ENCODE measurements around the gene CENPW.

Gene CENPW

DNA sequence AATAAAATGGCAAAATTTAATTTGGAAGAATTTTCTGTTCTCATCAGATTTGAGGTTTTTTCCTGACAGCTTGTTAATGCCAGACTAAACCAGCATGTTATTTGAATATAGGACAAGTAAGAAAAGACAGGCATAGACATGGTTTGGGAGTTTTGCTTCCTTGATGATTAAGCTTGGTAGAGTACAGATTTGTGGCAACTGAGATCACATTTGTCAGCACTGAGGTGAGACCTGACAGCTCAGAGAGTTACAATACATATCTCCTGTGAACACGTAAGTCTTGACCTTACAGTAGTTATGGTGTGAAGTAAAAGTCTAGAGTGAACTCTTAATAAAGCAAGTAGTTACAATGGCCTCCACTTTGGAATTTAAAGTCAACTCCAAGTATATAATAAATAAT lies 34.5 kb downstream of the CENPW start:
- DNase-seq: no peak

DNA sequence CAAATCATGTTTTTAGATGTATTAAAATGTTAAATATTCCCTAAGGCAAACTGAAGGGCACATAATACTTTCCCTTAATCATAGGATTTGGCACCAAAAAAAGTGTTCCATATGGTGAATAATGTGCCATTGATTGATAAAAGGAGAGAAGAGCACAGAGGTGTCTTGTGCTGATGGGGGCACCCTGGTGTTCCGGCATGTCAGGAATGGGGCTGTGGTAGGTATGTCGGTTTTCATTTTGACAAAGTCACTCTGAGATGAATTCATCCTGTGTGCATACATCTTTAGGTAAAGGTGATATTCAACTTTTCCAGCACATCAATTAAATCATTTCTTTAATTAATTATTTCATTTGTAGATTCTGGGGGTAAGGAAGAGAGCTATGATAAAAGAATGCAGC lies 36.8 kb downstream of the CENPW start:
- no peak for DNase-seq

DNA sequence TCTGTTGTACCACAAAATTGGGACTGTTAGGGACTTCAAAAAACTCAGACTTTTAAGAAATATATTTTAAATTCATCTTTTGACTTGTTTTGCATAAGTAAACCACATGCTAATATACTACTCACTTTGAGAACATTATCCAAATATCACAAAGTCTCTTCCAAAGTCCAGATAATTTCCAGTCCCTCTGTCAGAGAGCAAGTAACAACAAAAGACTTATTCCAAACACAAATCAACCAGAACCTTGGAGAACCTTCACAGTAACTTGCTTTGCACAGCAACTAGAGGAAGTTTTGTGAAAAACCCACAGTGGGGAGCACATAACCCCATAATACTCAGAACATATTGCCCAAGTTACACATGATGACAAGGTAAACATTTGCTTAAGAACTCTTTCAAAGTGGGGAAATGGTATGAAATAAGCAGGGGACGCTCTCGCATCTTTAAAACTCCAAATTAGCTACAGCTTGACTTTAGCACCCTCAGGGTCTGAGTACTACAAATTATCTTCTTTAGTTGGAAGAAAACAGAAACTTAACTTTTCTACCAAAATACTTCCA lies 37.8 kb downstream of the CENPW start:
- no peak for DNase-seq

DNA sequence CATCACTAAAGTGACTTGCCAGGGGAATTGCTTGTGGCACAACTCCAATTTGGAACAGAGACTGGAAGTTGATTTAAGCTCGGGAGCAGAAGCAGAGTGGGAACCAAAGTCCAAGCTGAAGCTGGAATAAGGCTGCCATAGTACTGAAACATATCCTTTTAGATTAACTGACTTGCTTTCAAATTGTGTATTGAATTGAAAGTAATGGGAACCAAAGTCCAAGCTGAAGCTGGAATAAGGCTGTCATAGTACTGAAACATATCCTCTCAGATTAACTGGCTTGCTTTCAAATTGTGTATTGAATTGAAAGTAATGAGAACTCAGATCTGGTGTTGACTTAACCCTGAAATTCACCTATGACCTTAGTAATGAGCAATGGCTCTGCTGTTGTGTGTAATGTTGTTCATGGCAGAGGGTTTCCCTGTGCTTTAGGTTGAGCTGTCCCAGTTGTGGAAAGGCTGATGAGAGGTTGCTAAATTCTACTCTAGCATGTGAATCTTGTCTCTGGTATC lies 40.2 kb downstream of the CENPW start:
- no peak for DNase-seq

DNA sequence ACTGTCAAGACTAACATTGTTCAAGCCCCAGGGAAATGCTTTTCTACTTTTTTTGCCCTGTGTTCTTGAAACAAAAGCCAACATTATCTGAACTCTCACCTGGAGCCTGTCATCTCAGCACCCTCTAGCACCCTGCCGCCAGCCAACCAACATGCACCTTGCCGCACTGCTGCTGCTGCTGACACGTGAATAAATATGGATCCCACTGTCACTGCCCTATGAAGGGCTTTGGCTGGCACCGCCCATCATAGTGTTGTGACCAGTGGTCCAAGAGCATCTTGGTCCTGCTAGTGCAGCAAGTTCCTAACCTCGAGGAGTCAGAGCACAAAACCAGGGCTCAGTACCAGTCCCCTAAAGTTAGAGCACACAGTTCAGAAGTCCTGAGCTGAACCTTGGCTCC lies 41.6 kb downstream of the CENPW start:
- no peak for DNase-seq

DNA sequence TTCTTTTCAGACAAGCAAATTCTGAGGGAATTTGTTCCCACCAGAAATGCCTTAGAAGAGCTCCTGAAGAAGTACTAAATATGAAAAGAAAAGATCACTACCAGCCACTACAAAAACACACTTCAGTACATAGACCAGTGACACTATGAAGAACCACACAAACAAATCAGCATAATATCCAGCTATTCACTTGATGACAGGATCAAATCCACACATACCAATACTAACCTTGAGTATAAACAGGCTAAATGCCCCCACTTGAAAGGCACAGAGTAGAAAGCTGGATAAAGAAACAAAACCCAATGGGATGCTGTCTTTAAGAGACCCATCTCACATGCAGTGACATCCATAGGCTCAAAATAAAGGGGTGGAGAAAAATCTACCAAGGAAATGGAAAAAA lies 43.3 kb downstream of the CENPW start:
- DNase-seq: no peak

DNA sequence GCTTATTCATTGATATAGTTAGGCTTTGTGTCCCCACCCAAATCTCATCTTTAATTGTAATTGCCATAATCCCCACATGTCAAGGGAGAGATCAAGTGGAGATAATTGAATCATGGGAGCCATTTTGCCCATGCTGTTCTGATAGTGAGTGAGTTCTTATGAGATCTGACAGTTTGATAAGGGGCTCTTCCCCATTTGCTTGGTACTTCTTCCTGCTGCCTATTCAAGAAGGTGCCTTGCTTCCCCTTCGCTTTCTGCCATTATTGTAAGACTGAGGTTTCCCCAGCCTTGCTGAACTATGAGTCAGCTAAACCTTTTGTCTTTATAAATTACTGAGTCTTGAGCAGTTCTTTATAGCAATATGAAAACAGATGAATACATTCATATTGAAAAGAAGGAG lies 45.6 kb downstream of the CENPW start:
- DNase-seq: peak in 1 of 2 experiments; percentile 7

DNA sequence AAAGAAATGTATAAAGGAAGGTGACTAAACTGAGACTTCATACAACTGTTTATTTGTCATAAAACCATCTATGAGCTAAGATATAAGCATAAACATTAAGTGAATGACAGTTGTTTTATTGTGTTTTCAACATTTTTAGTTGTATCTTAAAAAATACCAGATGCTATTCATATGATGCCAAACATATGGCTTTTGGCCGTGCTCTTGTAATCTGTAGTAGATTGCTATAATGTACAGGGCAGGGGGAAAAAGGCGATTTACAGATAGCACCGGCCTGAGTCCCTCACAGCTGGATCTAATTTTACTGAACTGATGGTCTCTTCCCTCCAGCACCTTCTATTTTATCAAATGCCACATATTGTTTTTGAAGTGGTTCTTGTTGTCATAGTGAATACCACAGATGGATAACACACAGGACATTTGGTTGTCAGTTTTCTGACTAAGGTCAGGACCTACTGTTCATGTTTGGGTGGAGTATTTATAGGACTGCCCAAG lies 48.2 kb downstream of the CENPW start:
- DNase-seq: no peak

DNA sequence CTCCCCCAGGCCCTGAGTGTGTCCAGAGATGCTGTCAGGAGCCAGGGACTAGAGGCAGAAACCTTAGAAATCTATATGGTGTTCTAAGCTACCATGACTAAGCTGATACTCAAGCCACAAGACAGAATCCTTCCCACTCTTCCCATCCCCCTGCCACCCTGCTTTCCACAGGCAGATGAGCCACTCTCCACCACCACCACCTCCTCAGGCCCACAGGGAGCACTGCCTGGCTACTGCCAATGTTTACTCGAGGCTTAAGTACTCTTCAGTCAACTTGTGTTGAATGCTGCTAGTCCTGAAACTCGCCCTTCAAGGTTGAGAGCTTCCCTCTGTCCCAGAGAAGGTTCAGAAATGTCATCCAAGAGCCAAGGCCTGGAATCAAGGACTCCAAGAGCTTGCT lies 56.2 kb downstream of the CENPW start:
- no peak for DNase-seq

All from Kasumi-1 (cell line).